Neural cell (in vitro differentiated cells): Measurements from ENCODE around the gene DHTKD1. TPM values are rescaled to one million over a fixed set of nuclear protein-coding genes. Genes with fewer than 3 reads are reported as not detected.

Source experiments
- H2AFZ ChIP-seq: fragments of 200-600, 300-800 bp; sonication (generic), shearing (Covaris generic); 2 replicates; pipeline ENCODE4 v1.6.0; 2014; ENCODE audit warnings: low read depth, mild to moderate bottlenecking, antibody characterized with exemption, low read length, moderate library complexity
- H3F3A ChIP-seq: fragments of 200-600 bp; shearing (Covaris generic); 2 replicates; pipeline ENCODE4 v1.6.1; 2016; ENCODE audit warnings: mild to moderate bottlenecking, moderate library complexity, mixed read lengths, antibody characterized with exemption, low read length; ENCODE audit not compliant: insufficient read depth, poor library complexity, severe bottlenecking
- H3K27ac ChIP-seq: fragments of 200-600, 300-800 bp; sonication (generic), shearing (Covaris generic); 2 replicates; pipeline ENCODE4 v1.5.1; 2014; ENCODE audit warnings: mild to moderate bottlenecking, low read length, moderate library complexity
- H3K27me3 ChIP-seq: fragments of 300-800, 200-600 bp; sonication (generic), shearing (Covaris generic); 2 replicates; pipeline ENCODE4 v1.6.0; 2014; ENCODE audit warnings: mild to moderate bottlenecking, low read depth, low read length, moderate library complexity; ENCODE audit not compliant: insufficient read depth
- H3K36me3 ChIP-seq: fragments of 300-800, 200-600 bp; sonication (generic), shearing (Covaris generic); 2 replicates; pipeline ENCODE4 v1.5.1; 2014; ENCODE audit warnings: mild to moderate bottlenecking, antibody characterized with exemption, low read length, moderate library complexity; ENCODE audit not compliant: insufficient read depth
- H3K4me2 ChIP-seq: fragments of 300-800, 200-600 bp; sonication (generic), shearing (Covaris generic); 2 replicates; pipeline ENCODE4 v1.6.0; 2014; ENCODE audit warnings: mild to moderate bottlenecking, low read length
- H3K4me3 ChIP-seq: fragments of 300-800, 200-600 bp; sonication (generic), shearing (Covaris generic); 2 replicates; pipeline ENCODE4 v1.5.1; 2014; ENCODE audit warnings: mild to moderate bottlenecking, low read length, moderate library complexity
- H3K79me2 ChIP-seq: fragments of 200-600 bp; shearing (Covaris generic); replicated peaks from 2 replicates; pipeline ENCODE4 v1.6.0; 2014; ENCODE audit warnings: mild to moderate bottlenecking, low read length, moderate library complexity; ENCODE audit not compliant: insufficient read depth
- H3K9ac ChIP-seq: fragments of 300-800, 200-600 bp; sonication (generic), shearing (Covaris generic); 2 replicates; pipeline ENCODE4 v1.6.1; 2016; ENCODE audit warnings: mild to moderate bottlenecking, low read length, mixed read lengths
- H3K9me2 ChIP-seq: fragments of 200-600 bp; shearing (Covaris generic); 2 replicates; pipeline ENCODE4 v1.6.1; 2016; ENCODE audit warnings: mild to moderate bottlenecking, low read length, mixed read lengths; ENCODE audit not compliant: insufficient read depth
- H3K9me3 ChIP-seq: fragments of 200-600, 300-800 bp; sonication (generic), shearing (Covaris generic); 2 replicates; pipeline ENCODE4 v1.6.1; 2016; ENCODE audit warnings: mild to moderate bottlenecking, mixed run types, low read length, moderate library complexity, mixed read lengths
- H4K20me1 ChIP-seq: fragments of 200-600 bp; shearing (Covaris generic); 2 replicates; pipeline ENCODE4 v1.6.1; 2016; ENCODE audit warnings: mild to moderate bottlenecking, mixed run types; ENCODE audit not compliant: insufficient read depth
- EP300 ChIP-seq: fragments of 450-650 bp; conservative IDR thresholded peaks from 2 replicates; pipeline ENCODE4 v1.6.1; 2014; ENCODE audit warnings: antibody characterized with exemption, mild to moderate bottlenecking, moderate library complexity; ENCODE audit not compliant: poor library complexity, severe bottlenecking
- EZH2 ChIP-seq: fragments of 200-600, 300-800 bp; shearing (Covaris generic), sonication (generic); IDR thresholded peaks from 2 replicates; pipeline ENCODE4 v1.6.1; 2014; ENCODE audit warnings: antibody characterized with exemption, low read length, borderline replicate concordance, mild to moderate bottlenecking; ENCODE audit not compliant: insufficient read depth, poor library complexity, severe bottlenecking
- MXI1 ChIP-seq: fragments of 450-650 bp; conservative IDR thresholded peaks from 2 replicates; pipeline ENCODE4 v1.6.1; 2014; ENCODE audit warnings: antibody characterized with exemption, mild to moderate bottlenecking; ENCODE audit not compliant: poor library complexity, severe bottlenecking
- POLR2AphosphoS5 ChIP-seq: IDR thresholded peaks from 2 replicates; pipeline ENCODE4 v1.6.1; 2012
- RAD21 ChIP-seq: fragments of 450-650 bp; conservative IDR thresholded peaks from 2 replicates; pipeline ENCODE4 v1.6.1; 2014; ENCODE audit warnings: antibody characterized with exemption, mild to moderate bottlenecking, moderate library complexity
- SMC3 ChIP-seq: fragments of 450-650 bp; conservative IDR thresholded peaks from 2 replicates; pipeline ENCODE4 v1.6.1; 2014; ENCODE audit warnings: antibody characterized with exemption, mild to moderate bottlenecking, moderate library complexity; ENCODE audit not compliant: poor library complexity
- TAF1 ChIP-seq: IDR thresholded peaks from 2 replicates; pipeline ENCODE4 v1.6.1; 2012; ENCODE audit warnings: low read depth
- polyA plus RNA-seq: library from polyadenylated mRNA; depleted of rRNA; stranded (reverse); fragments of >200 nt; gene quantifications from 2 replicates; pipeline ENCODE4 v1.2.3, GENCODE V29; 2014
- TF ChIP-seq, protein P1 (sequence below): IDR thresholded peaks from 2 replicates; pipeline ENCODE4 v1.6.1; 2012; ENCODE audit warnings: borderline replicate concordance
- TF ChIP-seq, protein P2 (sequence below): fragments of 450-650 bp; IDR thresholded peaks from 2 replicates; pipeline ENCODE4 v1.5.1; 2014; ENCODE audit warnings: antibody characterized with exemption, mild to moderate bottlenecking, moderate library complexity; ENCODE audit not compliant: poor library complexity, severe bottlenecking

Gene DHTKD1
- polyA plus RNA-seq, 1 donor from 2014 or later: 24.0 TPM

DNA sequence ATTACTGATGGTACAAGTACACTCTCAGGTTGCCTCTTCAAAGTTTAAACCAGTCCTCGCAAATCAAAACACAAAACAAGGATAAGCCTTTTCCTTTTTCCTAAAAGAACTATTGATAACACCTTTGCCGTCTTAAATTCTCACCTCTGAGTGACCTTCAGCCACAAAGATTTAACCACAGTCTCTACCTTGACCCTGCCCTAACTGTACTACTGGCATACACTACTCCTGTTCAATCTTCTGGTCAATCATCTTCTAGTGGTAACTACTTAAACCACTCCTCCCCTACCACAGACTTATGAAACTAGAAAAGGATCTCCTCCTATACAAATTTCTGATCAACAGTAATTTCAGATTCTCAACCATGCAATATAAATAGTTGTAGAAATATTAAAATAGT, 41.2 kb upstream of the DHTKD1 start:
- Histone ChIP-seq H4K20me1 (no peaks in the 10 kb centered on the region), H3K27ac (no peak overlapping the region), H3K4me3 (no peak overlapping the region), H3F3A (no peaks in the 10 kb centered on the region), H3K9me2 (no peaks in the 10 kb centered on the region), H3K4me2 (no peak overlapping the region), H3K36me3 (peaks cover 7% of the 10 kb centered on the region), H3K27me3 (no peaks in the 10 kb centered on the region), H3K9ac (no peak overlapping the region), H3K9me3 (no peaks in the 10 kb centered on the region), H2AFZ (no peak overlapping the region), H3K79me2 (peaks cover 7% of the 10 kb centered on the region)
- TF ChIP-seq, protein P1, sequence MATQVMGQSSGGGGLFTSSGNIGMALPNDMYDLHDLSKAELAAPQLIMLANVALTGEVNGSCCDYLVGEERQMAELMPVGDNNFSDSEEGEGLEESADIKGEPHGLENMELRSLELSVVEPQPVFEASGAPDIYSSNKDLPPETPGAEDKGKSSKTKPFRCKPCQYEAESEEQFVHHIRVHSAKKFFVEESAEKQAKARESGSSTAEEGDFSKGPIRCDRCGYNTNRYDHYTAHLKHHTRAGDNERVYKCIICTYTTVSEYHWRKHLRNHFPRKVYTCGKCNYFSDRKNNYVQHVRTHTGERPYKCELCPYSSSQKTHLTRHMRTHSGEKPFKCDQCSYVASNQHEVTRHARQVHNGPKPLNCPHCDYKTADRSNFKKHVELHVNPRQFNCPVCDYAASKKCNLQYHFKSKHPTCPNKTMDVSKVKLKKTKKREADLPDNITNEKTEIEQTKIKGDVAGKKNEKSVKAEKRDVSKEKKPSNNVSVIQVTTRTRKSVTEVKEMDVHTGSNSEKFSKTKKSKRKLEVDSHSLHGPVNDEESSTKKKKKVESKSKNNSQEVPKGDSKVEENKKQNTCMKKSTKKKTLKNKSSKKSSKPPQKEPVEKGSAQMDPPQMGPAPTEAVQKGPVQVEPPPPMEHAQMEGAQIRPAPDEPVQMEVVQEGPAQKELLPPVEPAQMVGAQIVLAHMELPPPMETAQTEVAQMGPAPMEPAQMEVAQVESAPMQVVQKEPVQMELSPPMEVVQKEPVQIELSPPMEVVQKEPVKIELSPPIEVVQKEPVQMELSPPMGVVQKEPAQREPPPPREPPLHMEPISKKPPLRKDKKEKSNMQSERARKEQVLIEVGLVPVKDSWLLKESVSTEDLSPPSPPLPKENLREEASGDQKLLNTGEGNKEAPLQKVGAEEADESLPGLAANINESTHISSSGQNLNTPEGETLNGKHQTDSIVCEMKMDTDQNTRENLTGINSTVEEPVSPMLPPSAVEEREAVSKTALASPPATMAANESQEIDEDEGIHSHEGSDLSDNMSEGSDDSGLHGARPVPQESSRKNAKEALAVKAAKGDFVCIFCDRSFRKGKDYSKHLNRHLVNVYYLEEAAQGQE: no peak
- no peak for TF ChIP-seq EP300
- TF ChIP-seq EZH2: no peak
- TF ChIP-seq RAD21: no peak
- no peak for TF ChIP-seq SMC3
- TF ChIP-seq MXI1: no peak
- TF ChIP-seq POLR2AphosphoS5: no peak
- no peak for TF ChIP-seq TAF1
- TF ChIP-seq, protein P2, sequence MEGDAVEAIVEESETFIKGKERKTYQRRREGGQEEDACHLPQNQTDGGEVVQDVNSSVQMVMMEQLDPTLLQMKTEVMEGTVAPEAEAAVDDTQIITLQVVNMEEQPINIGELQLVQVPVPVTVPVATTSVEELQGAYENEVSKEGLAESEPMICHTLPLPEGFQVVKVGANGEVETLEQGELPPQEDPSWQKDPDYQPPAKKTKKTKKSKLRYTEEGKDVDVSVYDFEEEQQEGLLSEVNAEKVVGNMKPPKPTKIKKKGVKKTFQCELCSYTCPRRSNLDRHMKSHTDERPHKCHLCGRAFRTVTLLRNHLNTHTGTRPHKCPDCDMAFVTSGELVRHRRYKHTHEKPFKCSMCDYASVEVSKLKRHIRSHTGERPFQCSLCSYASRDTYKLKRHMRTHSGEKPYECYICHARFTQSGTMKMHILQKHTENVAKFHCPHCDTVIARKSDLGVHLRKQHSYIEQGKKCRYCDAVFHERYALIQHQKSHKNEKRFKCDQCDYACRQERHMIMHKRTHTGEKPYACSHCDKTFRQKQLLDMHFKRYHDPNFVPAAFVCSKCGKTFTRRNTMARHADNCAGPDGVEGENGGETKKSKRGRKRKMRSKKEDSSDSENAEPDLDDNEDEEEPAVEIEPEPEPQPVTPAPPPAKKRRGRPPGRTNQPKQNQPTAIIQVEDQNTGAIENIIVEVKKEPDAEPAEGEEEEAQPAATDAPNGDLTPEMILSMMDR: no peak

DNA sequence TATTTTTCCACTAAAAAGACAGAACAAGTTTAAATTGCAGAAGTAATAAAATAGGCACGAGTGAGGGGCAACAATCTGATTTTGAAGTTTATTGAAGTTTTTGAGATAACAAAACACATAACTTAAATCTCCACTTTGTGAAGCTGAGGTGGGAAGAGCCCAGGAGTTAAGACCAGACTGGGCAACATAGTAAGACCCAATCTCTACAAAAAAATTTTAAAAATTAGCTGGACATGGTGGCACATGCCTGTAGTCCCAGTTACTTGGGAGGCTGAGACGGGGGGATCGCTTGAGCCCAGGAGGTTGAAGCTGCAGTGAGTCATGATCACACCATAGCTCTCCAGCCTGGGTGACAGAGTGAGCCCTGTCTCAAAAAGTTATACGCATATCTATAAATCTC, 37.4 kb upstream of the DHTKD1 start:
- H3K36me3 ChIP-seq: peaks cover 7% of the 10 kb centered on the region
- H3K79me2 ChIP-seq: peaks cover 4% of the 10 kb centered on the region
- no peaks in the 10 kb centered on the region for H3K9me2 ChIP-seq

More for the DNA sequence above, 37.4 kb upstream of the DHTKD1 start:
- no peak overlapping the region for H3K9ac ChIP-seq
- H3K9me3 ChIP-seq: no peaks in the 10 kb centered on the region
- no peak overlapping the region for H3K27ac ChIP-seq
- no peak for TF ChIP-seq MXI1
- no peak for TF ChIP-seq EZH2
- no peak for TF ChIP-seq TAF1
- TF ChIP-seq RAD21: no peak
- no peak for TF ChIP-seq SMC3
- TF ChIP-seq POLR2AphosphoS5: no peak
- TF ChIP-seq, protein P2: no peak
- TF ChIP-seq EP300: no peak
- TF ChIP-seq, protein P1: no peak
- no peak overlapping the region for H2AFZ ChIP-seq
- no peak overlapping the region for H3K4me3 ChIP-seq
- H4K20me1 ChIP-seq: no peaks in the 10 kb centered on the region
- no peaks in the 10 kb centered on the region for H3F3A ChIP-seq
- no peaks in the 10 kb centered on the region for H3K27me3 ChIP-seq
- no peak overlapping the region for H3K4me2 ChIP-seq
